Endothelial cell of umbilical vein (primary cell): Measurements from ENCODE around the gene MORC3.
"Not testable (repeated sequence)": the region's sequence is repeated elsewhere in the genome, so short reads cannot be mapped to it uniquely, and the experiment has no call there.

Source experiments
- CTCF ChIP-seq, 2 donors: IDR thresholded peaks; 1 replicate in 1 of 2; 2 replicates in 1 of 2; pipeline ENCODE4 v1.5.1; 2011; ENCODE audit warnings: low read length in 2 of 2, mild to moderate bottlenecking in 2 of 2, moderate library complexity in 2 of 2, control low read depth in 1 of 2, inconsistent platforms in 1 of 2, low read depth in 1 of 2; ENCODE audit not compliant: insufficient read depth in 1 of 2; ENCODE audit errors: extremely low read depth in 1 of 2
- MAX ChIP-seq: IDR thresholded peaks from 2 replicates; pipeline ENCODE4 v1.6.1; 2011; ENCODE audit not compliant: insufficient read depth, insufficient read length
- POLR2A ChIP-seq: IDR thresholded peaks from 2 replicates; pipeline ENCODE4 v1.6.1; 2012; ENCODE audit warnings: low read depth, mild to moderate bottlenecking, control low read depth, low read length

GRCh38 chr21:36283231-36283622 is 36.8 kb upstream of the MORC3 start:
- TF ChIP-seq MAX; CTCF (IDR thresholded peaks at IDR 0.05; ENCODE audit: extremely low read depth in 1 of 2, insufficient read depth in 1 of 2, low read depth in 1 of 2, low read length in 2 of 2); POLR2A: not testable (repeated sequence)
